H1 (cell line): ENCODE data around the gene ANKS1B. TPM values are rescaled to one million over a fixed set of nuclear protein-coding genes. Genes with fewer than 3 reads are reported as not detected.

ENCODE experiments used
- CTCF ChIA-PET: fragments of 300-600 bp; sonication (Branson Sonifier 250); formaldehyde crosslinking; loops from one replicate; lab custom pipeline; 2021; ENCODE audit not compliant: partially characterized antibody; lab: Charles Lee
- POLR2A ChIA-PET: fragments of 300-600 bp; sonication (Branson Sonifier 250); formaldehyde crosslinking; loops from one replicate; lab custom pipeline; 2021; ENCODE audit warnings: inconsistent platforms; ENCODE audit not compliant: partially characterized antibody; lab: Charles Lee
- DNase-seq, 2 experiments: peaks; one replicate each; pipeline versions ENCODE4 v3.0.0 to v3.0.0-alpha.2; 2010 to 2022; ENCODE audit warnings: low spot score in 2 of 2, low read depth in 1 of 2, mixed read lengths in 1 of 2
- FAIRE-seq: peaks from 2 replicates; lab custom pipeline; 2011; peaks lifted over from hg19 to GRCh38; lab: Jason Lieb, UNC
- H2AFZ ChIP-seq: 2 replicates; pipeline ENCODE4 v1.8.1; 2012; ENCODE audit warnings: low read length, inconsistent platforms
- H2AK5ac ChIP-seq: 2 replicates; pipeline ENCODE4 v1.6.1; 2013; ENCODE audit warnings: low read depth, low read length
- H2BK120ac ChIP-seq: replicated peaks from 2 replicates; pipeline ENCODE3; 2013; ENCODE audit warnings: low read depth, low read length, inconsistent platforms
- H2BK12ac ChIP-seq: 2 replicates; pipeline ENCODE4 v1.6.1; 2013; ENCODE audit warnings: low read depth, low read length
- H2BK15ac ChIP-seq: 2 replicates; pipeline ENCODE4 v1.6.1; 2013; ENCODE audit warnings: low read length
- H2BK20ac ChIP-seq: 2 replicates; pipeline ENCODE4 v1.6.1; 2013; ENCODE audit warnings: low read length
- H2BK5ac ChIP-seq: 2 replicates; pipeline ENCODE4 v1.6.1; 2013; ENCODE audit warnings: low read depth, low read length
- H3K14ac ChIP-seq: 2 replicates; pipeline ENCODE4 v1.6.1; 2013; ENCODE audit warnings: inconsistent platforms; ENCODE audit not compliant: insufficient read length
- H3K18ac ChIP-seq: 2 replicates; pipeline ENCODE4 v1.6.1; 2013; ENCODE audit warnings: low read length; ENCODE audit errors: extremely low read depth
- H3K23ac ChIP-seq: 2 replicates; pipeline ENCODE4 v1.6.1; 2013; ENCODE audit warnings: inconsistent platforms; ENCODE audit not compliant: insufficient read length
- H3K23me2 ChIP-seq: 2 replicates; pipeline ENCODE4 v1.6.1; 2013; ENCODE audit warnings: low read depth, low read length
- H3K27ac ChIP-seq: 2 replicates; pipeline ENCODE4 v1.6.1; 2011; ENCODE audit warnings: low read depth, low read length, inconsistent platforms
- H3K27me3 ChIP-seq, 4 experiments: replicated peaks in 1 of 4; 1 replicate in 1 of 4; 2 replicates in 3 of 4; pipeline versions ENCODE4 v1.6.1 to v1.8.1; 2011 to 2013; ENCODE audit warnings: low read length in 3 of 4, mild to moderate bottlenecking in 3 of 4, inconsistent platforms in 2 of 4, mixed read lengths in 2 of 4, moderate library complexity in 1 of 4; ENCODE audit not compliant: control insufficient read depth in 3 of 4, insufficient read depth in 3 of 4; ENCODE audit errors: extremely low read depth in 1 of 4
- H3K36me3 ChIP-seq, 4 experiments: 2 replicates each; pipeline versions ENCODE4 v1.6.1 to v1.8.1; 2011 to 2013; ENCODE audit warnings: mild to moderate bottlenecking in 4 of 4, low read length in 3 of 4, moderate library complexity in 2 of 4, control low read depth in 1 of 4, inconsistent platforms in 1 of 4; ENCODE audit not compliant: insufficient read depth in 4 of 4, control insufficient read depth in 2 of 4
- H3K4ac ChIP-seq: replicated peaks from 2 replicates; pipeline ENCODE3; 2013; ENCODE audit warnings: low read length, low read depth, mixed read lengths, inconsistent platforms; ENCODE audit not compliant: insufficient read length
- H3K4me1 ChIP-seq, 4 experiments: replicated peaks in 1 of 4; 1 replicate in 1 of 4; 2 replicates in 3 of 4; pipeline versions ENCODE4 v1.6.1 to v1.8.1; 2011 to 2013; ENCODE audit warnings: low read length in 3 of 4, inconsistent platforms in 2 of 4, mixed read lengths in 1 of 4; ENCODE audit not compliant: insufficient read depth in 4 of 4, control insufficient read depth in 3 of 4
- H3K4me2 ChIP-seq, 2 experiments: 2 replicates each; pipeline versions ENCODE4 v1.6.1 to v1.8.1; 2011 to 2013; ENCODE audit warnings: low read depth in 2 of 2, low read length in 2 of 2, control low read depth in 1 of 2, inconsistent platforms in 1 of 2, mild to moderate bottlenecking in 1 of 2; ENCODE audit not compliant: insufficient read depth in 1 of 2
- H3K4me3 ChIP-seq, 4 experiments: fragments of 200-600, 300-600 bp in 1 of 4; sonication (generic), shearing (Covaris generic), sonication (Bioruptor Twin) in 1 of 4; 2 replicates each; pipeline versions ENCODE4 v1.5.1 to v1.8.1; 2011 to 2016; ENCODE audit warnings: low read length in 4 of 4, low read depth in 3 of 4, control low read depth in 2 of 4, inconsistent platforms in 2 of 4, mild to moderate bottlenecking in 2 of 4, mixed read lengths in 1 of 4, moderate library complexity in 1 of 4; ENCODE audit not compliant: insufficient read depth in 2 of 4; ENCODE audit errors: extremely low read depth in 1 of 4
- H3K56ac ChIP-seq: replicated peaks from 2 replicates; pipeline ENCODE3; 2013; ENCODE audit warnings: low read depth, mild to moderate bottlenecking, mixed read lengths, low read length, inconsistent platforms; ENCODE audit not compliant: insufficient read length
- H3K79me1 ChIP-seq: 2 replicates; pipeline ENCODE4 v1.6.1; 2013; ENCODE audit warnings: low read depth, low read length, control low read depth
- H3K79me2 ChIP-seq, 2 experiments: 2 replicates each; pipeline versions ENCODE4 v1.6.1 to v1.8.1; 2012 to 2013; ENCODE audit warnings: low read length in 2 of 2, mild to moderate bottlenecking in 2 of 2, inconsistent platforms in 1 of 2; ENCODE audit not compliant: insufficient read depth in 2 of 2, control insufficient read depth in 1 of 2
- H3K9ac ChIP-seq, 4 experiments: replicated peaks in 1 of 4; 1 replicate in 1 of 4; 2 replicates in 3 of 4; pipeline versions ENCODE4 v1.6.1 to v1.8.1; 2011 to 2013; ENCODE audit warnings: low read depth in 3 of 4, low read length in 3 of 4, control low read depth in 2 of 4, mild to moderate bottlenecking in 2 of 4, moderate library complexity in 2 of 4, inconsistent platforms in 1 of 4; ENCODE audit errors: extremely low read depth in 1 of 4
- H3K9me3 ChIP-seq, 2 experiments: 2 replicates each; pipeline versions ENCODE4 v1.6.1 to v1.8.1; 2012 to 2013; ENCODE audit warnings: mild to moderate bottlenecking in 2 of 2, moderate library complexity in 2 of 2, control low read depth in 1 of 2, inconsistent platforms in 1 of 2, low read depth in 1 of 2, low read length in 1 of 2, mixed read lengths in 1 of 2; ENCODE audit not compliant: insufficient read depth in 2 of 2
- H4K20me1 ChIP-seq, 2 experiments: replicated peaks in 1 of 2; 2 replicates each; pipeline versions ENCODE3 to v1.8.1; 2011 to 2013; ENCODE audit warnings: inconsistent platforms in 2 of 2, low read length in 2 of 2, mild to moderate bottlenecking in 1 of 2; ENCODE audit not compliant: insufficient read depth in 2 of 2, control insufficient read depth in 1 of 2
- H4K5ac ChIP-seq: 2 replicates; pipeline ENCODE4 v1.6.1; 2013; ENCODE audit warnings: low read length, low read depth, mixed read lengths, inconsistent platforms; ENCODE audit not compliant: insufficient read length
- H4K8ac ChIP-seq: 2 replicates; pipeline ENCODE4 v1.8.0; 2013; ENCODE audit warnings: mild to moderate bottlenecking, moderate library complexity, low read length, inconsistent platforms; ENCODE audit not compliant: insufficient read depth; ENCODE audit errors: extremely low read depth
- H4K91ac ChIP-seq: replicated peaks from 2 replicates; pipeline ENCODE3; 2013; ENCODE audit warnings: low read length, mixed read lengths, inconsistent platforms; ENCODE audit not compliant: insufficient read length
- ASH2L ChIP-seq: fragments of 200-600, 300-600 bp; sonication (generic); IDR thresholded peaks from one replicate; pipeline ENCODE4 v1.7.1; 2017; ENCODE audit warnings: low read length
- CHD2 ChIP-seq: IDR thresholded peaks from 2 replicates; pipeline ENCODE4 v1.6.1; 2012; ENCODE audit warnings: low read length, improper control_type of control experiment
- EGR1 ChIP-seq: IDR thresholded peaks from 2 replicates; pipeline ENCODE4 v1.6.1; 2011; ENCODE audit warnings: low read depth, low read length, borderline replicate concordance
- GTF2F1 ChIP-seq: IDR thresholded peaks from 2 replicates; pipeline ENCODE4 v1.6.1; 2012; ENCODE audit warnings: low read depth, low read length, improper control_type of control experiment, borderline replicate concordance
- HDAC6 ChIP-seq: IDR thresholded peaks from one replicate; pipeline ENCODE4 v1.7.1; 2012; ENCODE audit warnings: low read depth, mild to moderate bottlenecking, inconsistent platforms, low read length, moderate library complexity
- JUND ChIP-seq: IDR thresholded peaks from 2 replicates; pipeline ENCODE4 v1.6.1; 2011; ENCODE audit warnings: mild to moderate bottlenecking, improper control_type of control experiment, low read length
- NRF1 ChIP-seq: IDR thresholded peaks from 2 replicates; pipeline ENCODE4 v1.6.1; 2011; ENCODE audit warnings: mild to moderate bottlenecking, low read depth, low read length, improper control_type of control experiment
- PHF8 ChIP-seq: fragments of 200-600 bp; sonication (generic); conservative IDR thresholded peaks from 2 replicates; pipeline ENCODE4 v1.7.1; 2012; ENCODE audit warnings: low read depth, mild to moderate bottlenecking, inconsistent platforms, low read length, moderate library complexity
- POLR2AphosphoS5 ChIP-seq: IDR thresholded peaks from 2 replicates; pipeline ENCODE4 v1.6.1; 2011; ENCODE audit warnings: low read depth, low read length
- SAP30 ChIP-seq: fragments of 300-600 bp; sonication (generic); IDR thresholded peaks from 2 replicates; pipeline ENCODE4 v1.7.1; 2012; ENCODE audit warnings: low read length, moderate library complexity, mild to moderate bottlenecking, inconsistent platforms; ENCODE audit not compliant: insufficient read depth, insufficient replicate concordance
- polyA plus RNA-seq, 7 experiments: library from polyadenylated mRNA; depleted of rRNA in 3 of 7; stranded (reverse) in 5 of 7; unstranded in 2 of 7; fragments of >200 nt in 5 of 7; fragments of 200-250 nt in 2 of 7; gene quantifications; 1 replicate in 5 of 7; 2 replicates in 1 of 7; 4 replicates in 1 of 7; pipeline versions ENCODE4 v1.2.1 to v1.2.3, GENCODE V29; 2011 to 2013; ENCODE audit warnings: missing spikeins in 2 of 7, mixed read lengths in 2 of 7
- total RNA-seq: library from RNA; stranded (reverse); fragmentation: NEBNext Ultra II Directional; extraction: Animal tissue kit (Norgen Biotek cat#: 25700); gene quantifications from 2 replicates; pipeline ENCODE4 v1.2.1, GENCODE V29; 2021

The ANKS1B gene
- total and polyA plus RNA-seq, 2 of the 8 experiments (the other 6 are each of a cell fraction or from before 2014, with no cell fraction given), result 2.7 to 6.1 TPM

DNA sequence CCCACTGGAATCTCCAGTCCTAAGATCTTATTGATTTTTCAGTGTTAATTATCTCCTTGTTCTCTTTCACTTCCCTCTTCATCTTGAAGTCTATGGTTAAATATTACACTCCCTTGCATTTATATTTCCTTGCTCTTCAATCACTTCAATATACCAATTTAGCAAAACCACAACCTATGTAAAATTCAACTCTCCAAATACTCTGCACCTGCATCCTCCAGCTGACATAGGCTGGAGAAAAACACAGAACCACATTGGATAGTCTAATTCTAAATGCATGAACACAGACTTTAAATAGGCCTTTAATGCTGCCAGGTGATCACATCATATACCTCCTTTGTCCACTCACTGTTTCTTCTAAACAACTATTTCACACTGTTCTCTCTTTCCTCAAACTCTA is 591.0 kb downstream of the ANKS1B start:
- Histone ChIP-seq H4K8ac (no peak overlapping the region), H3K79me1 (no peaks in the 10 kb centered on the region), H3K4ac (no peak overlapping the region), H2BK12ac (no peak overlapping the region), H3K18ac (no peak overlapping the region), H2BK120ac (no peak overlapping the region), H2AFZ (no peak overlapping the region), H3K9ac (no peak overlapping the region), H3K23me2 (no peaks in the 10 kb centered on the region), H2BK5ac (no peak overlapping the region), H3K9me3 (peaks cover 0 to 4% of the 10 kb centered on the region in 2 experiments; a peak in 1 of 4 replicates), H3K79me2 (no peaks in the 10 kb centered on the region), H4K20me1 (no peaks in the 10 kb centered on the region), H3K27ac (no peak overlapping the region), H3K4me2 (no peak overlapping the region), H3K56ac (no peak overlapping the region), H3K4me1 (no peaks in the 10 kb centered on the region; a peak in 1 of 7 replicates), H3K27me3 (no peaks in the 10 kb centered on the region), H3K23ac (no peak overlapping the region), H4K5ac (no peak overlapping the region), H2AK5ac (no peak overlapping the region), H2BK20ac (no peak overlapping the region), H4K91ac (no peak overlapping the region), H3K36me3 (no peaks in the 10 kb centered on the region), H2BK15ac (no peak overlapping the region), H3K4me3 (no peak overlapping the region), H3K14ac (no peak overlapping the region)
- no peak for FAIRE-seq
- TF ChIP-seq JUND (no peak), CHD2 (no peak), POLR2AphosphoS5 (no peak), NRF1 (no peak), HDAC6 (no peak), ASH2L (no peak), EGR1 (no peak), PHF8 (no peak), GTF2F1 (no peak), SAP30 (no peak)
- ChIA-PET CTCF (interaction anchor here (0.9 to 1.6 kb wide), 3 partner anchors 8 to 226 kb away, joined by 3 to 4 read pairs (median 3); no protein-coding TSS in a partner anchor), POLR2A (no interaction called here)
- DNase-seq, result no peak
